Effector memory CD8-positive, alpha-beta T cell (primary cell): ENCODE data around the gene CXCR5.

Source experiments
- ATAC-seq: fragments of 150-1000 bp; cut with Tn5 transposase; replicated peaks from 2 replicates; pipeline ENCODE4 v1.10.0; 2021; ENCODE audit warnings: mild to moderate bottlenecking, moderate library complexity
- DNase-seq, 3 experiments: peaks; one replicate each; pipeline ENCODE4 v3.0.0; 2021
- H3K27ac Mint-ChIP-seq, 2 donors: one replicate each; pipeline ENCODE4 v1.8.0; 2022; ENCODE audit warnings: mild to moderate bottlenecking in 2 of 2, mixed read lengths in 2 of 2, moderate library complexity in 2 of 2
- H3K27me3 Mint-ChIP-seq, 2 donors: one replicate each; pipeline ENCODE4 v1.8.0; 2022; ENCODE audit warnings: mixed read lengths in 2 of 2
- H3K36me3 Mint-ChIP-seq: one replicate; pipeline ENCODE4 v1.8.0; 2022; ENCODE audit warnings: mild to moderate bottlenecking, moderate library complexity, mixed read lengths; ENCODE audit not compliant: insufficient read depth
- H3K4me1 Mint-ChIP-seq, 2 donors: one replicate each; pipeline ENCODE4 v1.8.0; 2022; ENCODE audit warnings: low read depth in 2 of 2, mixed read lengths in 2 of 2
- H3K4me3 Mint-ChIP-seq, 2 donors: one replicate each; pipeline ENCODE4 v1.8.0; 2022; ENCODE audit warnings: mild to moderate bottlenecking in 2 of 2, mixed read lengths in 2 of 2, moderate library complexity in 2 of 2
- H3K9me3 Mint-ChIP-seq, 2 donors: one replicate each; pipeline ENCODE4 v1.8.0; 2022; ENCODE audit warnings: mixed read lengths in 2 of 2

CXCR5 gene

GRCh38 chr11:118907051-118908042 lies 23.7 kb downstream of the CXCR5 start:
- Mint-ChIP-seq H3K27me3 (no peaks in the 10 kb centered on the region), H3K4me1 (peaks cover 35 to 41% of the 10 kb centered on the region in 2 donors), H3K9me3 (no peaks in the 10 kb centered on the region), H3K4me3 (peak overlapping the region; percentile 41 to 49), H3K36me3 (peaks cover 87% of the 10 kb centered on the region), H3K27ac (peak overlapping the region; percentile 89 to 96)
- DNase-seq (peak; percentile 88 to 91 (median 89)), ATAC-seq (peak; percentile 64)

- H3K4me3 Mint-ChIP-seq, result peak overlapping the region in 1 of 2 donors; percentile 49
- no peaks in the 10 kb centered on the region for H3K9me3 Mint-ChIP-seq
- H3K27ac Mint-ChIP-seq, result peak overlapping the region; percentile 89 to 96
- no peaks in the 10 kb centered on the region for H3K27me3 Mint-ChIP-seq
- ATAC-seq (no peak), DNase-seq (no peak)
- peaks cover 42 to 49% of the 10 kb centered on the region in 2 donors for H3K4me1 Mint-ChIP-seq
- peaks cover 89% of the 10 kb centered on the region for H3K36me3 Mint-ChIP-seq
Observed at GRCh38 chr11:118908264-118908663, 24.6 kb downstream of the CXCR5 start.

GRCh38 chr11:118908901-118909618 lies 25.4 kb downstream of the CXCR5 start:
- peak overlapping the region; percentile 28 to 42 for H3K4me3 Mint-ChIP-seq
- no peaks in the 10 kb centered on the region for H3K9me3 Mint-ChIP-seq
- H3K27me3 Mint-ChIP-seq, result no peaks in the 10 kb centered on the region
- H3K4me1 Mint-ChIP-seq, result peaks cover 48 to 55% of the 10 kb centered on the region in 2 donors
- DNase-seq (no peak), ATAC-seq (no peak)
- H3K27ac Mint-ChIP-seq, result peak overlapping the region; percentile 89 to 96
- peaks cover 88% of the 10 kb centered on the region for H3K36me3 Mint-ChIP-seq

GRCh38 chr11:118909619-118910308 lies 26.1 kb downstream of the CXCR5 start:
- Mint-ChIP-seq H3K9me3 (no peaks in the 10 kb centered on the region), H3K36me3 (peaks cover 88% of the 10 kb centered on the region), H3K27me3 (no peaks in the 10 kb centered on the region), H3K4me1 (peaks cover 55 to 62% of the 10 kb centered on the region in 2 donors), H3K4me3 (peak overlapping the region; percentile 21 to 38), H3K27ac (peak overlapping the region; percentile 68 to 96)
- no peak for ATAC-seq
- DNase-seq, result no peak

DNA sequence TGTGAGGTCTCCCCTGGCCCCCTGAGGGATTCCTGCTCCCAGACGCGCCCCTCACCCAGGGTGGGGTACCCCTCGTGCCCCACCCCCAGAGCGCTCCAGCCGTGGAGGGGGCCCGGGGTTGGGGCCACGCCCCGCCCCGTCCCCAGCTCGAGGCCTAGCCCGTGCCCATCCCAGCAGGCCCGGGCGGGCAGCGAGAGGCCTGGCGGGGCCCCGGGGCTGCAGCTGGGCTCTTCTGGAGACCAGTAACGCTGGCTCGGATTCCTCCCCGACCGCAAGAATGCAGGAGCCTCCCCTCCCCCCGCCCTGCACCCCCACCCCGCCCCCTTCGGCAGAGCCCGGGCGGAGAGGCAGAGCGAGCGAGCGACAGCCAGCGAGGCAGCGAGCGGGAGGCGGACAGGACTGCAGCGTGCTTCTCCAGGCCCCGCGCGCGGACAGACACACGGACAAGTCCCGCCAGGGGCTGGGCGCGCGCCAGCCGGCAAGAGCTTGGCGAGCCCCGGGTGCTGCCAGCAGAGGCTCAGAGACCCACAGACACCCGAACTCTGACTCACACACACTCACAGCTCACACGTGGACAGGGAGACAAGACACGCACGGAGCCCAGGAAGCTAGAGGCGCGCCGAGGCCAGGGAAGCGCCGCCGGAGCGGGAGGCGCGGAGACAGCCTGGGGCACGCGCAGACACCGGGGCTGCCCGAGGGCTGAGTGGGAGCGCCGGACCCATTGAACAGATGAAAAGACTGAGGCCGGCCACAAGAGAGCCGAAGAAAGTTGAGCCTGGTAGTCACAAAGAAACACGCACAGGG lies 26.8 kb downstream of the CXCR5 start:
- DNase-seq (peak in 1 of 3 experiments; percentile 37), ATAC-seq (peak; percentile 34)
- Mint-ChIP-seq H3K27me3 (no peaks in the 10 kb centered on the region), H3K36me3 (peaks cover 87% of the 10 kb centered on the region), H3K4me1 (peaks cover 62 to 69% of the 10 kb centered on the region in 2 donors), H3K27ac (peak overlapping the region; percentile 99), H3K9me3 (no peaks in the 10 kb centered on the region), H3K4me3 (peak overlapping the region; percentile 91 to 94)

DNA sequence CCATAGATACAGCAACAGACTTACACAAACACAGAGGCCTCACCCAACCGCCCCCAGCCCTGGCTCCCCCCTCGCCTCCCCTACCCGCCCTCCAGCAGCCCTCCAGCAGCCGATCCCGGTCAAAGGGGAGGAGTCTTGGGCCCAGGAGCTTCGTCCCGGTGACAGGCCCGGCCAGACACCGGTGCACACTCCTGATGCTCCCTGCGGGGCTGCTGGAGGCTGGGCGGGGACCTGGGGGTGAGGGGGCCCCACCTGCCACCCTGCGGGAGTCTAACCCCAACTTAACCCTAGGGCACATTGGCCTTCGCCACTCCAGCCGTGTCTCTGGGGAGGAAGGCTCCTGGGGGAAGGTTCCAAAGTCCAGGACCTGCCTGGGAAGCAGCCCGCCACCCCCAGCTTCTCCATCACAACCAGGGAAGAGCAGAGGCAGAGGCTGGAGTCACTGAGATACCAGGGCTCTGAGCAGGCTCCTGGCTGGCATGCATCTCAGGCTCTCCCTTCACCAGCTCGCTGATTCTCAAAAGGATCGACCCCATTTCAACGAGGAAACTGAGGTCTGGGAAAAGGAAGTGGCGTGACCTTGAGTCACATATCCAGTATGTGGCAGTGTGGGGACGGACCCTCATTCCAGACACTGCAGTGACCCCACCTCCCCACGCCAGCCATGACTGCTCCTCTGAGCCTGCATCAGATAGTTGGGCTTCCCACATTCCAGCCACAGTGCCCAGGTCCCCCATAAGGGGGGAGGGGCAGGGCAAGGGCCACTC lies 27.6 kb downstream of the CXCR5 start:
- no peaks in the 10 kb centered on the region for H3K9me3 Mint-ChIP-seq
- peaks cover 87% of the 10 kb centered on the region for H3K36me3 Mint-ChIP-seq
- DNase-seq (no peak), ATAC-seq (no peak)
- no peaks in the 10 kb centered on the region for H3K27me3 Mint-ChIP-seq
- peaks cover 70 to 77% of the 10 kb centered on the region in 2 donors for H3K4me1 Mint-ChIP-seq
- H3K27ac Mint-ChIP-seq, result peak overlapping the region; percentile 99
- H3K4me3 Mint-ChIP-seq, result peak overlapping the region; percentile 91 to 94

DNA sequence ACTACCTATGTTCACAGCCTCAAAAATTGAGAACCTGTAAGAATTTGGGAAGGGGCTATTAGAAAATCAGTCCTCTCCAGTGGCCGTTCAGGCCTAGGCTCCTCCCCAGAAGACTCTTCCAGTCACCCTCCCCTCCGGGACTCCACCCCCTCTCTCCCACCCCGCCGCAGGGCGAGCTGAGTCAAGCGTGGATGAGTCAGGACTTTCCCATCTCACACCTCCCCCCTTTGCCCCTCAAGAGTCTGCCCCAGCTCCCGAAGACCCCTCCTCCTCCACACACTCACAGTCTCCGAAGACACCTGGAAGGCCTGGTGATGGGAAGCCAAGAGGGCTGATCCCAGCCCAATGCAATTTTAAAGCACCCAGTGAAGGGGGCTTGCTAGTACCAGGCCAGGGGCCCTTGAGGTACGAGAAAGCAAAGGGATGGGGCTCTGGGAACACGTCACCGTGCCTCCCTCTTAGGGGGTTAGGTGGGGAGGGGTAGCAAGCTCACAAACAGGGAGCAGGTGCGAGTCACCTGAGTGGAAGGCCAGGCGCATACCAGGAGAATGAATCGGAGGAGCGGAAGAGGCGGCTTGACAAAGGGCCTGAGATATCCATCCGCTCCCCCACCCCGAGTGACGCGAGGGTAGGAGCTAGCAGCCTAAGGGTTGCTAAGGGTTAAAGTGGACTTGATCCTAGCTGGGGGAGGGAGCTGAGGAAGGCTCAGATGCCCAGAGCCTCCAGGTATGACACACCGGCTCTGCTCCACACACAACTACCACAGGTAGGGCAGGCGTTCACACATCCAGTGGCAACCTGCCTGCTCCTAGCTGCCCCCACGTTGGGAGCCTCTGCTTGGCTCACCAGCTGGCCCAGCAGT lies 28.4 kb downstream of the CXCR5 start:
- H3K27me3 Mint-ChIP-seq, result no peaks in the 10 kb centered on the region
- no peaks in the 10 kb centered on the region for H3K9me3 Mint-ChIP-seq
- H3K4me1 Mint-ChIP-seq, result peaks cover 76 to 79% of the 10 kb centered on the region in 2 donors
- peak in 1 of 3 experiments; percentile 43 for DNase-seq
- ATAC-seq, result peak; percentile 8
- peaks cover 85% of the 10 kb centered on the region for H3K36me3 Mint-ChIP-seq
- H3K4me3 Mint-ChIP-seq, result peak overlapping the region; percentile 91 to 94
- H3K27ac Mint-ChIP-seq, result peak overlapping the region; percentile 99

DNA sequence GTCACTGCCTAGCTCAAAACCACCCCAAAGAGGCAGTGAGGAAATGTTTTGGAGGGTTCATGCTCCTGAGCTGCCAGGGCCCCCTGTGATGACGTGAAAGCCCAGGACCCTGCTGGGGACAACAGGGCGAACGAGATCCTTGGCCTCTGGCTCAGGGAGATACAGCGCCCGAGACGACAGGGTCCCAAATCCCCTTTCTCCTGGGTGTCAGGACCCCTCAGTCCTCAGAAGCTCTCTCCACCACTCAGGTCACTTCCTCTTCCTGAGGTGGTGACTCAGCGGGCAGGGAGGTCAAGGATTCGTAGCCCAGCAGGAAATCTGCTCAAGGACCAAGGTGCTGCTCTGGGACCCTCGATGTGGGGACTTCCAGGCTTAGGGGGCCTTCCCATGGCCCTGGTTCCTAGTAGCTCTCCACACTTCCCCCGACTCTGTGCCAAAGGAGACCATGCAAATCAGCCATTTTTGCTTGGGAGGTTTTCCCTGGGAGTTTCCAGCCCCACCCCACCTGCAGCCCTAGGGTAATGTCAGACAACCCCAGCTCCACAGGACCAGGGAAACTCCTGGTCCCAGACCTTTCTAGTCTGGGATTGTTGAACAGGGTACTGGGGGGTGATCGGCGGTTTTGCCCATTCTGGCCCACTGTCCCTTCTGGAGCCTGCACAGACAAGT lies 29.2 kb downstream of the CXCR5 start:
- H3K4me3 Mint-ChIP-seq, result peak overlapping the region; percentile 91 to 94
- DNase-seq, result peak in 1 of 3 experiments; percentile 1
- H3K36me3 Mint-ChIP-seq, result peaks cover 85% of the 10 kb centered on the region
- H3K9me3 Mint-ChIP-seq, result no peaks in the 10 kb centered on the region
- H3K4me1 Mint-ChIP-seq, result peaks cover 76 to 79% of the 10 kb centered on the region in 2 donors
- no peaks in the 10 kb centered on the region for H3K27me3 Mint-ChIP-seq
- H3K27ac Mint-ChIP-seq, result peak overlapping the region; percentile 99
- ATAC-seq, result no peak

DNA sequence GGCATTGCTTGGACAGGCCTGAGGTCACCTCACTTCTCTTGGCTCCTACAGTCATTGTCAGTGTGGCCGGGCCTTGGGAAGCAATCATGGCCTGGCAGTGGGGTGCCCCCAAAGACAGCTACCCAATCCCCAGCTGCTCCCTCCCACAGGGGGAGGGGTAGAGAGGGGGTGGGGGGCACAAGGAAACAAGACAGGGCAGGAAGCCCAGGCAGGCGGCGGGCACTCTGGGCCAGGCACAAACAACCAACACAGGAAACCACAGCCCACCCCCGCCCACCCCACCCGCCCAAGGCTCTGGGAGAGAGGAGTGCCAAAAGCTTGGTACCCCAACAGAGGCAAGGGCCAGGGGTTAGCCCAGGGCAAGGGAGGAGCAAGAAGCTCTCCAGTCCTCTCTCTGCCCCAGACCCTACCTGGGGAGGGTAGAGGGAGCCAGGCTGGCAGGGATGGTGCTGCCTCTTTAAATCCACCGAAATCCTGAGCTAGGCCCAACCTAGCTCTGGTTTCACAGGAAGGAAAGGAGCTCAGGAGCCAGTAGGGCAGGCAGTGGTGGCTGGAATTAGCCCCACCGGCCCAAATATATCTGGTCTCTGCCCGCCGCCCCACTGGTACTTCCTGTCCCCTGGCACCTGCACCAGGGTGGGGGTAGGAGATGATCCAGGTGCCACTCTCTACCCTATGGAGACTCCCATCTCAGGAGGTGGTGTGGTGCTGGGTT lies 29.9 kb downstream of the CXCR5 start:
- Mint-ChIP-seq H3K9me3 (no peaks in the 10 kb centered on the region), H3K27ac (peak overlapping the region; percentile 99), H3K36me3 (peaks cover 85% of the 10 kb centered on the region), H3K27me3 (no peaks in the 10 kb centered on the region), H3K4me3 (peak overlapping the region; percentile 91 to 94), H3K4me1 (peaks cover 75 to 79% of the 10 kb centered on the region in 2 donors)
- DNase-seq (peak in 1 of 3 experiments; percentile 57), ATAC-seq (peak; percentile 20)

- H3K36me3 Mint-ChIP-seq, result peaks cover 84% of the 10 kb centered on the region
- H3K9me3 Mint-ChIP-seq, result no peaks in the 10 kb centered on the region
- H3K27ac Mint-ChIP-seq, result peak overlapping the region; percentile 99
- ATAC-seq (peak; percentile 62), DNase-seq (peak; percentile 76 to 81 (median 81))
- H3K27me3 Mint-ChIP-seq, result no peaks in the 10 kb centered on the region
- peaks cover 77 to 80% of the 10 kb centered on the region in 2 donors for H3K4me1 Mint-ChIP-seq
- H3K4me3 Mint-ChIP-seq, result peak overlapping the region; percentile 91 to 94
Observed at GRCh38 chr11:118914178-118914918, 30.7 kb downstream of the CXCR5 start.
